GM23338 (cell line): Measurements from ENCODE around the gene HS3ST6. TPM values are rescaled to one million over a fixed set of nuclear protein-coding genes. Genes with fewer than 3 reads are reported as not detected.
A peak's percentile ranks its signal among the peaks of the same experiment; 100 is the strongest.

Source experiments
- ATAC-seq: fragments of 200-7000 bp; cut with Tn5 transposase; 3 replicates; pipeline ENCODE4 v1.9.1; 2020
- DNase-seq: peaks from one replicate; pipeline ENCODE4 v3.0.0-alpha.2; 2015; ENCODE audit warnings: low spot score
- H2AFZ ChIP-seq: fragments of 200-600 bp; sonication (generic); 2 replicates; pipeline ENCODE4 v1.8.0; 2016; ENCODE audit warnings: antibody characterized with exemption, mild to moderate bottlenecking, moderate library complexity
- H3F3A ChIP-seq: fragments of 200-600 bp; sonication (generic); replicated peaks from 2 replicates; pipeline ENCODE4 v1.8.0; 2017; ENCODE audit warnings: antibody characterized with exemption, mixed run types, low read depth
- H3K27ac ChIP-seq: fragments of 200-600 bp; sonication (generic); 2 replicates; pipeline ENCODE4 v1.6.1; 2016; ENCODE audit warnings: low read depth
- H3K27me3 ChIP-seq: fragments of 200-600 bp; sonication (generic); 2 replicates; pipeline ENCODE4 v1.8.0; 2016; ENCODE audit warnings: mild to moderate bottlenecking, mixed run types, moderate library complexity; ENCODE audit not compliant: insufficient read depth
- H3K36me3 ChIP-seq: fragments of 200-600 bp; sonication (generic); 2 replicates; pipeline ENCODE4 v1.8.0; 2016; ENCODE audit warnings: mild to moderate bottlenecking; ENCODE audit not compliant: insufficient read depth
- H3K4me1 ChIP-seq: fragments of 200-600 bp; sonication (generic); 2 replicates; pipeline ENCODE4 v1.8.0; 2016; ENCODE audit warnings: mild to moderate bottlenecking, moderate library complexity; ENCODE audit not compliant: insufficient read depth
- H3K4me2 ChIP-seq: fragments of 200-600 bp; sonication (generic); 2 replicates; pipeline ENCODE4 v1.7.1; 2017; ENCODE audit warnings: mixed run types
- H3K4me3 ChIP-seq: fragments of 200-600 bp; sonication (generic); 2 replicates; pipeline ENCODE4 v1.6.1; 2016; ENCODE audit warnings: mixed run types
- H3K79me2 ChIP-seq: fragments of 200-600 bp; sonication (generic); replicated peaks from 2 replicates; pipeline ENCODE4 v1.8.0; 2017; ENCODE audit warnings: mild to moderate bottlenecking; ENCODE audit not compliant: insufficient read depth
- H3K9me2 ChIP-seq: fragments of 200-600 bp; sonication (generic); 2 replicates; pipeline ENCODE4 v1.8.0; 2017; ENCODE audit not compliant: insufficient read depth
- H4K20me1 ChIP-seq: fragments of 200-600 bp; sonication (generic); replicated peaks from 2 replicates; pipeline ENCODE4 v1.8.0; 2017; ENCODE audit warnings: mild to moderate bottlenecking; ENCODE audit not compliant: insufficient read depth
- H3K27ac Mint-ChIP-seq: 2 replicates; pipeline ENCODE4 v1.8.0; 2020; ENCODE audit warnings: inconsistent platforms, mild to moderate bottlenecking, moderate library complexity, mixed read lengths
- H3K27me3 Mint-ChIP-seq: 3 replicates; pipeline ENCODE4 v1.8.0; 2022; ENCODE audit warnings: low read depth, mild to moderate bottlenecking, moderate library complexity, mixed read lengths, inconsistent platforms; ENCODE audit not compliant: insufficient read depth, poor library complexity
- H3K36me3 Mint-ChIP-seq: 3 replicates; pipeline ENCODE4 v1.8.0; 2021; ENCODE audit warnings: low read depth, mild to moderate bottlenecking, inconsistent platforms, moderate library complexity, mixed read lengths
- H3K4me1 Mint-ChIP-seq: 3 replicates; pipeline ENCODE4 v1.8.0; 2020; ENCODE audit warnings: mild to moderate bottlenecking, inconsistent platforms, mixed read lengths
- H3K4me3 Mint-ChIP-seq: 3 replicates; pipeline ENCODE4 v1.8.0; 2021; ENCODE audit warnings: moderate library complexity, mild to moderate bottlenecking, inconsistent platforms, mixed read lengths
- H3K9me3 Mint-ChIP-seq: 3 replicates; pipeline ENCODE4 v1.8.0; 2020; ENCODE audit warnings: moderate library complexity, mild to moderate bottlenecking, inconsistent platforms, mixed read lengths
- CREB1 ChIP-seq: fragments of 250-450 bp; sonication (Bioruptor Pico); IDR thresholded peaks from 2 replicates; pipeline ENCODE4 v1.5.0; 2020; ENCODE audit warnings: low read depth, mild to moderate bottlenecking, moderate library complexity
- NANOG ChIP-seq: IDR thresholded peaks from 2 replicates; pipeline ENCODE4 v1.6.1; 2016; ENCODE audit warnings: antibody characterized with exemption, borderline replicate concordance
- polyA plus RNA-seq: library from polyadenylated mRNA; unstranded; fragments of >200 nt; fragmentation: Nextera tagmentation; extraction: Ambion mirVana; gene quantifications from 2 replicates; pipeline ENCODE4 v1.2.1, GENCODE V29; 2016
- total RNA-seq: library from RNA; depleted of rRNA; stranded (reverse); fragments of >200 nt; shearing (Covaris generic); gene quantifications from 2 replicates; pipeline ENCODE4 v1.2.3, GENCODE V29; 2014
- TF ChIP-seq, protein P1 (sequence below): fragments of 250-450 bp; sonication (Bioruptor Pico); IDR thresholded peaks from 2 replicates; pipeline ENCODE4 v1.5.0; 2020; ENCODE audit warnings: mild to moderate bottlenecking, moderate library complexity
- TF ChIP-seq, protein P2 (sequence below), 2 experiments: fragments of 200-600 bp in 1 of 2; sonication (generic) in 1 of 2; conservative IDR thresholded peaks; 2 replicates each; pipeline versions ENCODE4 v1.5.1 to v1.6.1; 2016 to 2017; ENCODE audit warnings: antibody characterized with exemption in 2 of 2, low read depth in 2 of 2, mild to moderate bottlenecking in 2 of 2, moderate library complexity in 1 of 2

HS3ST6 gene
- total and polyA plus RNA-seq, 2 experiments from 2014 or later, result 0.21 TPM; not detected in 1

DNA sequence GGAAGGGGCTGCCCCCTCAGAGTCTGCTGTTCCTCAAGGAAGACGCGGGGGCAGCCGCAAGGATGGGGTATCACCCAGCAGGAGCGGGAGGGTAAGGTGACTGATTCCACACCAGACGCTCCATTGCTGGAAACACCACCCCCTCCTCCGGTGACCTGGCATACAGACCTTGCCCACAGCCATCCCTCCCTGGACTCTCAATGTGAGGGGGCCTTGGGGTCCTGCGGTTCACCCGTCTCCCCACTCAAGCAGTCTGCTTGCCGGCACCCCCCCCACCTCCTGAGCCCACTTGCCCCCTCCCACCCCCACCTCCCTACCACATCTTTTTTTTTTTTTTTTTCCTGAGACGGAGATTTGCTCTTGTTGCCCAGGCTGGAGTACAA lies 12.1 kb upstream of the HS3ST6 start (continued):
- TF ChIP-seq, protein P1, sequence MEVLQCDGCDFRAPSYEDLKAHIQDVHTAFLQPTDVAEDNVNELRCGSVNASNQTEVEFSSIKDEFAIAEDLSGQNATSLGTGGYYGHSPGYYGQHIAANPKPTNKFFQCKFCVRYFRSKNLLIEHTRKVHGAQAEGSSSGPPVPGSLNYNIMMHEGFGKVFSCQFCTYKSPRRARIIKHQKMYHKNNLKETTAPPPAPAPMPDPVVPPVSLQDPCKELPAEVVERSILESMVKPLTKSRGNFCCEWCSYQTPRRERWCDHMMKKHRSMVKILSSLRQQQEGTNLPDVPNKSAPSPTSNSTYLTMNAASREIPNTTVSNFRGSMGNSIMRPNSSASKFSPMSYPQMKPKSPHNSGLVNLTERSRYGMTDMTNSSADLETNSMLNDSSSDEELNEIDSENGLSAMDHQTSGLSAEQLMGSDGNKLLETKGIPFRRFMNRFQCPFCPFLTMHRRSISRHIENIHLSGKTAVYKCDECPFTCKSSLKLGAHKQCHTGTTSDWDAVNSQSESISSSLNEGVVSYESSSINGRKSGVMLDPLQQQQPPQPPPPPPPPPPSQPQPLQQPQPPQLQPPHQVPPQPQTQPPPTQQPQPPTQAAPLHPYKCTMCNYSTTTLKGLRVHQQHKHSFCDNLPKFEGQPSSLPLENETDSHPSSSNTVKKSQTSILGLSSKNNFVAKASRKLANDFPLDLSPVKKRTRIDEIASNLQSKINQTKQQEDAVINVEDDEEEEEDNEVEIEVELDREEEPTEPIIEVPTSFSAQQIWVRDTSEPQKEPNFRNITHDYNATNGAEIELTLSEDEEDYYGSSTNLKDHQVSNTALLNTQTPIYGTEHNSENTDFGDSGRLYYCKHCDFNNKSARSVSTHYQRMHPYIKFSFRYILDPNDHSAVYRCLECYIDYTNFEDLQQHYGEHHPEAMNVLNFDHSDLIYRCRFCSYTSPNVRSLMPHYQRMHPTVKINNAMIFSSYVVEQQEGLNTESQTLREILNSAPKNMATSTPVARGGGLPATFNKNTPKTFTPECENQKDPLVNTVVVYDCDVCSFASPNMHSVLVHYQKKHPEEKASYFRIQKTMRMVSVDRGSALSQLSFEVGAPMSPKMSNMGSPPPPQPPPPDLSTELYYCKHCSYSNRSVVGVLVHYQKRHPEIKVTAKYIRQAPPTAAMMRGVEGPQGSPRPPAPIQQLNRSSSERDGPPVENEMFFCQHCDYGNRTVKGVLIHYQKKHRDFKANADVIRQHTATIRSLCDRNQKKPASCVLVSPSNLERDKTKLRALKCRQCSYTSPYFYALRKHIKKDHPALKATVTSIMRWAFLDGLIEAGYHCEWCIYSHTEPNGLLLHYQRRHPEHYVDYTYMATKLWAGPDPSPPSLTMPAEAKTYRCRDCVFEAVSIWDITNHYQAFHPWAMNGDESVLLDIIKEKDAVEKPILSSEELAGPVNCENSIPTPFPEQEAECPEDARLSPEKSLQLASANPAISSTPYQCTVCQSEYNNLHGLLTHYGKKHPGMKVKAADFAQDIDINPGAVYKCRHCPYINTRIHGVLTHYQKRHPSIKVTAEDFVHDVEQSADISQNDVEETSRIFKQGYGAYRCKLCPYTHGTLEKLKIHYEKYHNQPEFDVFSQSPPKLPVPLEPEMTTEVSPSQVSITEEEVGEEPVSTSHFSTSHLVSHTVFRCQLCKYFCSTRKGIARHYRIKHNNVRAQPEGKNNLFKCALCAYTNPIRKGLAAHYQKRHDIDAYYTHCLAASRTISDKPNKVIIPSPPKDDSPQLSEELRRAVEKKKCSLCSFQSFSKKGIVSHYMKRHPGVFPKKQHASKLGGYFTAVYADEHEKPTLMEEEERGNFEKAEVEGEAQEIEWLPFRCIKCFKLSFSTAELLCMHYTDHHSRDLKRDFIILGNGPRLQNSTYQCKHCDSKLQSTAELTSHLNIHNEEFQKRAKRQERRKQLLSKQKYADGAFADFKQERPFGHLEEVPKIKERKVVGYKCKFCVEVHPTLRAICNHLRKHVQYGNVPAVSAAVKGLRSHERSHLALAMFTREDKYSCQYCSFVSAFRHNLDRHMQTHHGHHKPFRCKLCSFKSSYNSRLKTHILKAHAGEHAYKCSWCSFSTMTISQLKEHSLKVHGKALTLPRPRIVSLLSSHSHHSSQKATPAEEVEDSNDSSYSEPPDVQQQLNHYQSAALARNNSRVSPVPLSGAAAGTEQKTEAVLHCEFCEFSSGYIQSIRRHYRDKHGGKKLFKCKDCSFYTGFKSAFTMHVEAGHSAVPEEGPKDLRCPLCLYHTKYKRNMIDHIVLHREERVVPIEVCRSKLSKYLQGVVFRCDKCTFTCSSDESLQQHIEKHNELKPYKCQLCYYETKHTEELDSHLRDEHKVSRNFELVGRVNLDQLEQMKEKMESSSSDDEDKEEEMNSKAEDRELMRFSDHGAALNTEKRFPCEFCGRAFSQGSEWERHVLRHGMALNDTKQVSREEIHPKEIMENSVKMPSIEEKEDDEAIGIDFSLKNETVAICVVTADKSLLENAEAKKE (CRISPR knock-in tag), result no peak

DNA sequence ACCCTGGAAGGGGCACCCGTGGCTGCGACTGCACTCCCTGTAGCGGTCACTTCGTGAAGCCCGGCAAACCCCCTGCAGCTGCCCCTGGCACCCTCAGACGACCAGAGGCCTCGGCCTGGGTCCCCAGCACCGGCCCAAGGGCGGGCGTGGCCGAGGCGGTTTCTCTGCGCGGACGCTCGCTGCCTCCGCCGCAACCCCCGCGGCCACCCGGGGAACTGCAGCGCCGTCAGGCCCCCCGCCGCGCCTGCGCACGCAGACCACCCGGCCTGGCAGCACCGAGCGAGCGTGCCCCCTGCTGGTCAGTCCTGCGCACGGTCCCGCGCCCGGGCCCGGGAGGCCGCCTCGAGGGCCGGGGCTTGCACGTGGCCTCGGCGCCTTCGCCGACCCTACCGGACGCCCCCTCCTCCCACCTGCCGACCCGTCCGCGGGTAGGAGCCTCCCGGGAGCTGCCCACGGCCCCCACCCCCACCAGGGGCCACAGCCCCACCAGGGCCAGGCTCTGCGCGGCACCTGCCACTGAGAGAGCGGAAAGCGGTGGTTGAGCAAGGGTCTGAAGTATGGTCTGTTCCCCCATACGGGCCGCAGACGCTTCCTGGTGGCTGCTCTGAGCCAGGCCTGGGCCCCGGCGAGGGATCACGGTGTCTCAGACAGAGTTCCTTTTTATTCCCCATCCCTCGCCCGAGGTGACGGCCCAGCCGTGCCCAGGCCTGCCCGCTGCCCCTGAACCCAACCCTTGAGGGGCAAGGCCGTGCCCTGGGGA lies 11.5 kb upstream of the HS3ST6 start:
- peak overlapping the region; percentile 66 for H3K4me3 ChIP-seq
- H3K36me3 ChIP-seq, result no peaks in the 10 kb centered on the region
- 0 out of 2 replicates have a peak, but pooled peaks cover 2% of the 10 kb centered on the region for H3K4me1 ChIP-seq
- H4K20me1 ChIP-seq, result no peaks in the 10 kb centered on the region
- H3K27ac Mint-ChIP-seq, result no peak overlapping the region
- no peak overlapping the region; the same call in 2 of the 3 replicates for H3K4me3 Mint-ChIP-seq
- DNase-seq (peak; percentile 83), ATAC-seq (peak; percentile 80)
- peaks cover 24% of the 10 kb centered on the region for H3K27me3 ChIP-seq
- H3K27ac ChIP-seq, result no peak overlapping the region
- H3K79me2 ChIP-seq, result no peaks in the 10 kb centered on the region
- H3K4me2 ChIP-seq, result peak overlapping the region; percentile 84
- H3K9me2 ChIP-seq, result no peaks in the 10 kb centered on the region
- H3K4me1 Mint-ChIP-seq, result peaks cover 7% of the 10 kb centered on the region
- H3K36me3 Mint-ChIP-seq, result no peaks in the 10 kb centered on the region
- peaks cover 33% of the 10 kb centered on the region for H3K27me3 Mint-ChIP-seq
- no peaks in the 10 kb centered on the region for H3K9me3 Mint-ChIP-seq
- H2AFZ ChIP-seq, result peak overlapping the region; percentile 94
- no peaks in the 10 kb centered on the region for H3F3A ChIP-seq
- TF ChIP-seq, protein P2, sequence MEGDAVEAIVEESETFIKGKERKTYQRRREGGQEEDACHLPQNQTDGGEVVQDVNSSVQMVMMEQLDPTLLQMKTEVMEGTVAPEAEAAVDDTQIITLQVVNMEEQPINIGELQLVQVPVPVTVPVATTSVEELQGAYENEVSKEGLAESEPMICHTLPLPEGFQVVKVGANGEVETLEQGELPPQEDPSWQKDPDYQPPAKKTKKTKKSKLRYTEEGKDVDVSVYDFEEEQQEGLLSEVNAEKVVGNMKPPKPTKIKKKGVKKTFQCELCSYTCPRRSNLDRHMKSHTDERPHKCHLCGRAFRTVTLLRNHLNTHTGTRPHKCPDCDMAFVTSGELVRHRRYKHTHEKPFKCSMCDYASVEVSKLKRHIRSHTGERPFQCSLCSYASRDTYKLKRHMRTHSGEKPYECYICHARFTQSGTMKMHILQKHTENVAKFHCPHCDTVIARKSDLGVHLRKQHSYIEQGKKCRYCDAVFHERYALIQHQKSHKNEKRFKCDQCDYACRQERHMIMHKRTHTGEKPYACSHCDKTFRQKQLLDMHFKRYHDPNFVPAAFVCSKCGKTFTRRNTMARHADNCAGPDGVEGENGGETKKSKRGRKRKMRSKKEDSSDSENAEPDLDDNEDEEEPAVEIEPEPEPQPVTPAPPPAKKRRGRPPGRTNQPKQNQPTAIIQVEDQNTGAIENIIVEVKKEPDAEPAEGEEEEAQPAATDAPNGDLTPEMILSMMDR (conservative IDR thresholded peaks at IDR 0.05; ENCODE audit: low read depth in 2 of 2), result peak; percentile 57 to 94
- no peak for TF ChIP-seq NANOG
- TF ChIP-seq CREB1 (CRISPR knock-in tag), result peak; percentile 61
